Glutamatergic neuron (in vitro differentiated cells): ENCODE results near the gene SPOCK2. TPM values are rescaled to one million over a fixed set of nuclear protein-coding genes. Genes with fewer than 3 reads are reported as not detected.

Source experiments
- DNase-seq: peaks from one replicate; pipeline ENCODE4 v3.0.0; 2022
- H3K27ac Mint-ChIP-seq: one replicate; pipeline ENCODE4 v1.8.0; 2020; ENCODE audit warnings: mild to moderate bottlenecking, mixed read lengths, inconsistent platforms; ENCODE audit not compliant: unreplicated experiment
- H3K27me3 Mint-ChIP-seq: one replicate; pipeline ENCODE4 v1.8.0; 2020; ENCODE audit warnings: mild to moderate bottlenecking, moderate library complexity, mixed read lengths, inconsistent platforms; ENCODE audit not compliant: unreplicated experiment
- H3K36me3 Mint-ChIP-seq: one replicate; pipeline ENCODE4 v1.8.0; 2020; ENCODE audit warnings: mild to moderate bottlenecking, mixed read lengths, inconsistent platforms; ENCODE audit not compliant: unreplicated experiment
- H3K4me1 Mint-ChIP-seq: one replicate; pipeline ENCODE4 v1.8.0; 2020; ENCODE audit warnings: mild to moderate bottlenecking, low read depth, mixed read lengths, inconsistent platforms; ENCODE audit not compliant: unreplicated experiment
- H3K4me3 Mint-ChIP-seq: one replicate; pipeline ENCODE4 v1.8.0; 2020; ENCODE audit warnings: mild to moderate bottlenecking, mixed read lengths, inconsistent platforms; ENCODE audit not compliant: unreplicated experiment
- H3K9me3 Mint-ChIP-seq: one replicate; pipeline ENCODE4 v1.8.0; 2020; ENCODE audit warnings: mild to moderate bottlenecking, moderate library complexity, mixed read lengths, inconsistent platforms; ENCODE audit not compliant: unreplicated experiment
- CTCF ChIP-seq: fragments of 200-600 bp; sonication (generic); IDR thresholded peaks from one replicate; pipeline ENCODE4 v1.5.0; 2021; ENCODE audit not compliant: partially characterized antibody, unreplicated experiment
- total RNA-seq: library from RNA; stranded (reverse); fragmentation: NEBNext Ultra II Directional; extraction: Animal tissue kit (Norgen Biotek cat#: 25700); gene quantifications from one replicate; pipeline ENCODE4 v1.2.1, GENCODE V29; 2021; ENCODE audit not compliant: unreplicated experiment

The SPOCK2 gene
- total RNA-seq, 1 donor from 2014 or later = 362 TPM

- H3K27me3 Mint-ChIP-seq = peaks cover 4% of the 10 kb centered on the region
- no peak for DNase-seq
- H3K9me3 Mint-ChIP-seq = peaks cover 17% of the 10 kb centered on the region
- peaks cover 33% of the 10 kb centered on the region for H3K4me1 Mint-ChIP-seq
- TF ChIP-seq CTCF = no peak
- no peaks in the 10 kb centered on the region for H3K36me3 Mint-ChIP-seq
- no peak overlapping the region for H3K4me3 Mint-ChIP-seq
- no peak overlapping the region for H3K27ac Mint-ChIP-seq
Measured at GRCh38 chr10:72077275-72077990, 10.9 kb downstream of the SPOCK2 start.

DNA sequence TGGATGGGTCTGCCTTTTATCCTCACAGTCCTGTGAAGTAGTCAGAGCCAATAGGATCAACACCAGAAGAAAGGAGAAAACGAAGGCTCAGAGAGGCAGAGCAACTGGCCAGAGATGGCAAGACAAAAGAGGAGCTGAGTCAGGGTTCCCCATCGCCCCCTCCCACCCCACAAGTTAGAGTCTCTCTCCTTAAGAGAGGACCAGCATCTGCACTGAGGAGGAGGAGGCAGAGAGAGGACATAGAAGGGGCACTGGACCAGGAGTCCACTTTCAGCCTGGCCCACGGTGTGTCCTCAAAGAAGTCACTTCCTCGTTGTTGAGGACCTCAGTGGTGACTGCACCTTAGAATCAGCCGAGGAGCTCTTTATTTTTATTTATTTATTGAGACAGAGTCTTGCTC, 11.6 kb downstream of the SPOCK2 start:
- H3K4me3 Mint-ChIP-seq = no peak overlapping the region

GRCh38 chr10:72075376-72076115, 12.8 kb downstream of the SPOCK2 start:
- peaks cover 4% of the 10 kb centered on the region for H3K36me3 Mint-ChIP-seq
- H3K4me1 Mint-ChIP-seq = peaks cover 33% of the 10 kb centered on the region
- no peak for TF ChIP-seq CTCF
- DNase-seq = no peak
- H3K9me3 Mint-ChIP-seq = peaks cover 15% of the 10 kb centered on the region
- H3K4me3 Mint-ChIP-seq = peak overlapping the region; percentile 43
- H3K27me3 Mint-ChIP-seq = peaks cover 2% of the 10 kb centered on the region
- H3K27ac Mint-ChIP-seq = peak overlapping the region; percentile 23

More for the DNA sequence above, 11.6 kb downstream of the SPOCK2 start:
- Mint-ChIP-seq H3K27me3 (peaks cover 2% of the 10 kb centered on the region), H3K9me3 (peaks cover 17% of the 10 kb centered on the region), H3K4me1 (peaks cover 34% of the 10 kb centered on the region), H3K36me3 (no peaks in the 10 kb centered on the region), H3K27ac (no peak overlapping the region)
- no peak for TF ChIP-seq CTCF
- DNase-seq = no peak

- no peak for TF ChIP-seq CTCF
- peaks cover 6% of the 10 kb centered on the region for H3K27me3 Mint-ChIP-seq
- H3K4me1 Mint-ChIP-seq = peaks cover 33% of the 10 kb centered on the region
- H3K4me3 Mint-ChIP-seq = no peak overlapping the region
- H3K27ac Mint-ChIP-seq = no peak overlapping the region
- H3K36me3 Mint-ChIP-seq = peaks cover 5% of the 10 kb centered on the region
- DNase-seq = no peak
- H3K9me3 Mint-ChIP-seq = peaks cover 15% of the 10 kb centered on the region
Measured at GRCh38 chr10:72074574-72075375, 13.6 kb downstream of the SPOCK2 start.
